GM21390 (cell line): ENCODE results near the gene TBXA2R.

Experiments
- ATAC-seq: cut with Tn5 transposase; IDR thresholded peaks from one replicate; pipeline ENCODE4 v1.9.1; 2021; ENCODE audit not compliant: unreplicated experiment

Gene TBXA2R

DNA sequence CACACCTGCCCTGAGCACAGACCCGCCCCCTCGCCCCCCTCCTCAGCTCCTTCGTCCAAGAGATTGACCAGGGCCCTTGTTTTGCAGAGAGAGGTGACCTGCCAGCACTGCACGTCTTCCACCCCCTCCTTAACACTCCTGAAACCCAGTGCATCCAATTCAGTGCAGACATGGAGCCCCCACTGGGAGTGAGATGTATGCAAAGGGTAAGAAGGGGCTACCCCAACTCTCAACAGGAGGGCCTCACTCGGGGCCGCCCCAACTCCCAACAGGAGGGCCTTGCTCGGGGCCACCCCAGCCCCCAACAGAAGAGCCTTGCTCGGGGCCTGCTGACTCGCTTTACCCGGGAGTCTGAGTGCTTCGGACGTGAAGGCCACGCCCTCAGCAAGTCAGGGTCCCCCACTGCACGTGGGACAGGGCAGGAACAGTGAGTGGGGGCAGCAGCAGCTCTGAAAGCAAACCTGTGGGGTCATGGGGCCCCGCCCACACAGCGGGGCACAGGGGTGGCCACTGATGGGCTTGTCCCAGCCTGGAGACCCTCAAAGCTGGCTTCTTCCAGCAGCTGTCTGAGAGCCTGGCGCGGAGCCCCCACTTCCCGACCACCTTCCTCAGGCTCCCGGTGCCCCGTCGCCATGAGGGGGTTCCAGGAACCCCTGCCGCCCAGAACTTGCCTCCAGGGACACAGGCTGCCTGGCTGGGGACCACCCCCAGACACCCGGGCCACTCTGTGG lies 14.3 kb upstream of the TBXA2R start:
- no peak for ATAC-seq

DNA sequence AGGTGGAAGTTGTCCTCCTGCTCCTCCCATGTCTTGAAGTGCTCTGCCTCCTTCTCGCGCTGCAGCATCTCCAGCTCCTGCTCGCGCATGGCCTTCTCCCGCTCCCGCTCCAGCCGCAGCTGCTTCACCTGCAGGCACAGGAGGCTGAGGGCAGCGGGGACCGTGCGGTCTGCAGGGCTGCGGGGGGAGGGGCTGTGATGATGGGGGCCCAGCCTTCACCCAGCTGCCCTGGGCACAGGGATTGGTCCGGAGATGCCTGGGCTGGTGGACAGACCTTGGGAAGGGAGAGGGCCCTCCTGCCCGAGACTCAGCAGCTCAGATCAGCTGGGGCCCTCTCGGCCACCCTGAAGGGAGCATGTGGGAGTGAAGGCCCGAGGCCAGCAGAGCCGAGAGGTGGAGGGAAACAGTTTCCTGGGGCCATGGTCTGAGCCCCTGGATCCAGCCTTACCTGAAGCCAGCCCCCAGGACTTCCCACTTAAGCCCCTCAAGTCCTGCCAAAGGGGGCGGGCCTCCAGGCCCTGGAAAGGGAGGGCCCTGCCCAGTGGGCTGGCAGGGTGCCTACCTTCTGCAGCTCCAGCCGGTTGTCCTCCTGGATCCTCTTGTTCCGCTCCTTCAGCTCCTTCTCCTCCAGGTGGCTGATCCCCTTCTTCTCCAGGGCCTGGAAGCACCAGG lies 13.6 kb upstream of the TBXA2R start:
- ATAC-seq: no peak

DNA sequence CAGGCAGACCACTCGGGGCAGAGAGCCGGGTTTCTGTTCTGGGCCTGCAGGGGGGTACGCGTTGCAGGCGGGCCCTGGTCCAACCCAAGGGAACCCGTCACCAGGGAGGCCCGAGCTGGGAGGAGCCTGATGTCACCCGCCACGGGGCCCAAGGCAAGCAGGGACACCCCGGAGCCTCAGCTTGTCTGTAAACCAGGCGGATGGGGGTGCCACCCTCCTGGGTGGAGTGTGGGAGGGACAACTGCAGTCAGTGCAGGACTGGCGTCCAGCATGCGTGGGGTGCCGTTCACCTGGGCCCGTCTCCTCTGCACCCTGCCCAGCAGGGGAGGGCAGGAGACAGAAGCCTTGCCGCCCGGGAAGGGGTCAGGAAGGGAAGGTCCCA lies 12.9 kb upstream of the TBXA2R start:
- ATAC-seq: no peak

DNA sequence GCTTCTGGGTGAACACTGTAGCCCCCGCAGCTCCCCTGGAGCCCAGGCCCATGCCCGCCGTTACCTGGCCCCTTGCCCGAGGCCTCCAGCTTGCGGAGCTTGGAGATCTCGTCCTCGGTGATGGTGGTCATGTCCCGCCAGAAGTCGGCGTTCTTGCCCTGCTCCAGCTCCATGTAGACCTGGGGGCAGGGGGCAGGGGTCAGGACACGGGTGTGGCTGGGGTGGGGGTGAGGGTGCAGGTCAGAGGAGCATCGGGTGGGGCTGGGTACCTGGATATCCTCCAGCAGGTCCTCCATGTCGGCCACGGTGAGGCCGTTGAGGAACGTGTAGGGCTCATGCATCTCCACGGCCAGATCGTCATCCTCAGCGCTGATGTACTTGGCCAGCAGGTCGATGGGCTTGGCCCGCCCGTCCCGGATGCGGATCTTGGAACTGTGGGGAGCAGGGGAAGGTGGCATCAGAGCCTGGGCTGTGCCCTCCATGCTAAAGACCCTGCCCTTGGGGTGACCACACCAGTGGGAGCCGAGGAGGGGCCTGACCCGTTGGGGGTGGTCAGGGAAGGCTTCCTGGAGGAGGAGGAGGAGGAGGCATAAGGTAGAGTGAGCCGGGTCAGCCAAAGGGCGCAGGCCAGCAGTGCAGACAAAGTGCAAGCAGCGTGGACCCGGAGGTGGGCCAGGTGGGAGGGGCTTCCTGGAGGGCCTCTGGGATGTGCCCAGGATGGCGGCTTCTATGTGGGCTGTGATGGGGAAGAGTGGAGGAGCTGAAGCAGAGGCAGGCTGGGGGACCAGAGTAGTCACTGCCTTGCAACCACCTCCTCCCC lies 12.3 kb upstream of the TBXA2R start:
- ATAC-seq: no peak

DNA sequence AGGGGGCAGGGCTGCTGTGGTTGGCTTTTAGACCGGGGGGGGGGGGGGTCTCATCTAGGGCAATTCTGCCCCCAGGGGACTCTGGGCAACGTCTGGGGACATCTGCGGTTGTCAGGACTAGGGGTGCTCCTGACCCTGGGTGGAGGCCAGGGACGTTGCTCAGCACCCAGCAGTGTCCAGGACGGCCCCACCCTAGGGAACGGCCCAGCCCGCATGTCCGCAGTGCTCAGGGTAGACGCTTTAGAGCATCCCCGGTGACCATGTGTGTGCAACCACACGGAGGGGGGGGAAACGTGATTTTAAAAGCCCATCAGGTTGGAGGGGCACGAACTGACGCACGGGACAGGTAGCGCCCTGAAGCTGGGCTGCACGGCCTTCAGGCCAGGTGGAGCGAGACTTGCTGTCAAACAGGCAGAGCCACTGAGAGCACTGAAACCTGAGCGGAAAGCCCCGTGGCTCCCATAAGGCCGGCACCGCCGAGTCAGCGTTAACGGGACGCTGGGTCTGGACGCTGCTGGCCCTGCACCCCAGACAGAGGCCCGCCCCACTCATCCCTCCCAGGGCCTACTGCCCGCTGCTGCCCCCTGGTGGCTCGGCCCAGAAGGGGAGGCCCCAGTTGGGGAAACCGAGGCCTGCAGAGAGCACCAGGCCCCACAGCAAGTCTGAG lies 11.6 kb upstream of the TBXA2R start:
- no peak for ATAC-seq

DNA sequence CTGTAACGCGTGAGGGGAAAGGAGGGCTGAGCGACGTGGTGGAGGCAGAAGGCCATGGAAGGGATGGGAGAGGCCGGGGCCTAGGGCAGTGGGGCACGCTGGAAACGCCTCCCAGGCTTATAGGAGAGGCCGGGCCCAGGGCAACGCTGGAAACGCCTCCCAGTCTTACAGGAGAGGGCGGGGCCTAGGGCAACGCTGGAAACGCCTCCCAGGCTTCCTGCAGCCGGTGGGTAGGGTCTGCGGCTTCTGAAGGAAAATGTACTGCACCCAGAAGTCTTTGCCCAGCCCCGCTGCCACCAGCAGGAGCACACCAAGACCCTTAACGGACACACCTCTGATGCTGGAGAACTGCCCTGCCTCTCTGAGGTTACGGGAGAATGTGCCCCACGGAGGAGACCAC lies 10.8 kb upstream of the TBXA2R start:
- ATAC-seq: no peak

DNA sequence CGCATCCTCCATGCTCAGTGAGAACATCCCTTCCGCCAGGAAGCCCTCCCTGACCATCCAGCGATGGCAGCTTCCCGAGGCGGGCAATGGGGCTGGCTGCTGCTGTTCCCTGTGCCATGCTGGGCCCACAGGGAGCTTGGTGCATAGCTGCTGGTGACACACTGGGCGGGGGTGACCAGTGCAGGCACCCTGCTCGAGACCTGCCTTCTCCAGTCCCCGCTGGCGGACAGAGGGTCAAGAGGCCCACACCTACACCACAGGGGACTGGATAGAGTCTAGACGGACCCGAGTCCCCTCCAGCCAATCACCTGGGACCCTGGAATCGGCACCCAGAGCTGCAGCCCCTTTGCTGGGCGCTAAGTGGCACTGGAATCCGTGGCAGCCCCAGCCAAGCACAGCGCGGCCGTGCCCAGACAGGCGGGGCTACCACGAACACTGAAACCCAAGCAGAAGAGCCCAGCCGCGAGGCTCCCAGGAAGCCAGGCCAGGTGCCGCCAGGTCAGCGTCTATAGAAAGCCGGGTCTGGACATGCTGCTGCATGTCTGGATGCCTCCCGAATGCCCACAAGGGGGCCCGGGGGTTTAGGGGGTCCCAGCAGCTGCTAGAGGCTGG lies 9.0 kb upstream of the TBXA2R start:
- no peak for ATAC-seq

DNA sequence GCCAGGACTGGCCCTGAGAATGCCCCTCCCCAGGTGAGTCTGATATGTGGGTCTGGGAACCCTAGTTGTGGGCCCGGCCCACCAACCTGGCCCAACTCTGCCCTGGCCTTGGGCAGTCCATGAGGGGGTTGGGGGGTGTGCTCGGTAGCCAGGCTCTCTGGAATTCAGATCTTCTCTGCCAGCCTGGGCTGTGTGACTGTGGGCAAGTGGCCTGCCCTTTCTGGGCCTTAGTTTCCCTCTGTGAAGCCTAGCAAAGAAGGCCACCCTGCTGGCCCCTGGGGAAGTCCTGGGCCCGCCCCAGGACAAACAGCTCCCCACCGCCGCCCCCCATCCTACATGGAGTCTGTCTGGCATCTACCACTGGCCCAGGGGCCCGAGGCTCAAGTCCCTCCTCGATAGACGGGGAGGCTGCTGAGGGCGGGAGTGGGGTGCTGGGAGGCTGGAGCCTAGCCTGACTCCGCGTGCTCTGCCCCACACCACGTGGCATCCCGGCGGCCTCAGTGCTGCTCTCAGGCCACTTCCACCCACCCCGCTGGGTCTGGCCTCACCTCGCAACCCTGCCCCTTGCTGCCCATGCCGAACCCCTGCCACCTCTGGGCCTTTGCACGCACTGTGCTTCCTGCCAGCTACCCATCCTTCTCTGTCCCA lies 8.3 kb upstream of the TBXA2R start:
- no peak for ATAC-seq

DNA sequence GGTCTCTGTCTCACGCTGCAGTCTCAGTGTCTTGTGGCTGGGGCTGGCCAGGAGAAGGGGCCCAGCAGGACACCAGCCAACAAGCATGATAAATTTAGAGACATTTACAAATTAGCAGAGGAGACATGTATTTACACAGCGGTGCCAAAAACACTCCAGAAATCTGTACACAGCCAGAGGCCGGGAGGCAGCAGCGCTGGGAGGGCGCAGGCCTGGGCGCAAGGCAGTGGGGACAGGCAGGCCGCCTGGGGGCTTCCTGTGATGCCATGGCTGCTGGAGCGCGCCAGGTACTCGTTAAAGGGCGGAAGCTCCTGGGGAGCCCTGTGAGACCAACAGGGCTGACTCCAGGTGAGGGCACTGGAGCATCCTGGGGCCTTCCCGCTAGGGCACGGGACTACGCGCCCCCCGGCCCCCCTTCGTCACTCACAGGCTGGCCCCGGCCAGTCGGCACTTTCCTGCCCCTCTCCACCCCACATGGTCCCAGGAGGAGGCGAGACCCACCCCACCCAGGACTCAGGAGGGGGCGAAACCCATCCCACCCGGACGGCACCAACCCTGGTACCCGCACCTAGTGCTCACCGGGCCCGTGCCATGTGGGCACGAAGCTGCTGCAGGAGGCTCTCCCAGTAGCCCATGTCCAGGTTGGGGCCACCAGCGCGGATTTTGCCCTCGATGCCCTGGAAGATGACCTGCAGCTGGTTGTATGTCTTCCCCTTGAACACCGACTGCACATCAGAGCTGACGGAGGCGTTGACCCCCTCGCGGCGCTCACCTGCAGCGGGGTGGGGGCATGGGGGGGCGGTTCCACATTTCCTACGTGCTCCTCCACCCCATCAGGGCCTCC lies 7.4 kb upstream of the TBXA2R start:
- ATAC-seq: no peak

DNA sequence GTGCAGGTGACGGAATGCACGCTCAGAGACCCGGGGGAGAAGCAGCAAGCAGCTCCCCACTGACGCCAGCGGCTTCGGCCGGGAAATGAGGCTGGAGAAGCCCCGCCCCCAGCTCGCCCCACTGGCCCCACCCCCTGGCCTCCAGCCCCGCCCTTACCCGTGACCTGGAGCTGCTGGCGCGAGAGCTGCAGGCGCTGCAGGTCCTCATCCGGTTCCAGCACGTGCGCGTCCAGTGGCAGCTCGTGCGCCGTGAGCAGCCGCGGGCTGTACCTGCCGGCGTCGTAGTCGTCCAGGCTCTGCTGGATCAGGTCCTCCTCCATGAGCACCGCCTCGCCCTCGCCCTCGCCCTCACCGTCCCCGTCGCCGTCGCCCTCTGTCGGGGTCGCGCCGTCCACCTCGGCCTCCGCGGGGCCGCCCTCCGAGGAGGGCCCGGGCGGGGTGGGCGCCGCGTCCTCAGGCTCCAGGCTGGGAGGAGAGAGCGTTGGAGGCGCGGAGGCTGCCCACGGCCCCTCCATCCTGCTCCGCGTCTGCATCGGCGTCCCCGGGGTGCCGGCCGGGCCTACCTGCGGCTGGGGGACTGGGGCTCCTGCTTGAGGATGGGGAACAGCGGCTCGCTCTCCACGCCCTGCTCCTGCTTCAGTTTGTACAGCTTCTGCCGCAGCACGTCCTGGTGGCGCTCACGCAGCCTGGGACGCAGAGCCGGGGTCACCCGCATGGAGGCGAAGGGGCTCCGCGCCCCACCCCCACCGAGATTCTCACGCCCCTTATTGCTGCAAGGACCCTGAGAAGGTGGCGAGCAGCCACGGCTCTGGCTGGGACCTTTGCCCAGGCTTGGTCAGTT lies 6.4 kb upstream of the TBXA2R start:
- no peak for ATAC-seq

DNA sequence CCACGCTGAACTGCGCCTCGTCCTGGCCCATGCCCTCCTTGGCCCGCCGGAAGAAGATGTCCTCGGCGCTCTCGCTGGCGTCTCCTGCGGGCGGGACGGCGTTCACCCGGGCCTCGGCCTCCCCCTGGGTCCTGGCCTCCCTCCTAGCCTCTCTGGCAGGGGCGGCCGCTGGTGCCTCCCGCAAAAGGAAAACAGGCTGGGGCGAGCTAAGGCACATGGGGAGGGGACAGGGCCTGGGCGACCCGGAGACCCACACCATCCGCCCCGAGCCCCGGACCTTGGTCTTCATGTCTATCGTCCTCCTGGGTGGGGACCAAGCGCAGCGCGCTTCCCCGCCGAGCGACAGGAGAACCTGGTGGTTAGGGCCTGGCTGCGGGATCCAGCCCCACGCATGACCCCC lies 5.7 kb upstream of the TBXA2R start:
- no peak for ATAC-seq

DNA sequence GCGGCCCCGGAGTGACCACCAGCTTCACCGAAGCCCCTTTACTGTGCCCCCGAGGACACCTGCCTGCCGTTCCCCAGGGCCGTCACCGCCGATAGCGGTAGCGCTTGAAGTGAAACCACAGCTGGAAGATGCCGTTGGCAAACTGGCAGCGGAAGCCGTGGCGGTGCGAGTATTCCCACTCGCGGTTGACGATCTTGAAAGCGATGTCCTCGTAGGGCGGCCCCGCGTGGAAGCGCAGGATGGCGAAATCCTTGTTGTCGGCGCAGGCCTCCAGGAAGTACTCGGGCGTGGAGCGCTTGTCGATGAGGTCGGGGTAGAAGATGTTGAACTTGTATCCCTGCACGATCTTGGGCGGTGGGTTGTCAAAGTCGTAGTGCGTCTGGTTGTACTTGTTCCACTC lies 5.2 kb upstream of the TBXA2R start:
- no peak for ATAC-seq

DNA sequence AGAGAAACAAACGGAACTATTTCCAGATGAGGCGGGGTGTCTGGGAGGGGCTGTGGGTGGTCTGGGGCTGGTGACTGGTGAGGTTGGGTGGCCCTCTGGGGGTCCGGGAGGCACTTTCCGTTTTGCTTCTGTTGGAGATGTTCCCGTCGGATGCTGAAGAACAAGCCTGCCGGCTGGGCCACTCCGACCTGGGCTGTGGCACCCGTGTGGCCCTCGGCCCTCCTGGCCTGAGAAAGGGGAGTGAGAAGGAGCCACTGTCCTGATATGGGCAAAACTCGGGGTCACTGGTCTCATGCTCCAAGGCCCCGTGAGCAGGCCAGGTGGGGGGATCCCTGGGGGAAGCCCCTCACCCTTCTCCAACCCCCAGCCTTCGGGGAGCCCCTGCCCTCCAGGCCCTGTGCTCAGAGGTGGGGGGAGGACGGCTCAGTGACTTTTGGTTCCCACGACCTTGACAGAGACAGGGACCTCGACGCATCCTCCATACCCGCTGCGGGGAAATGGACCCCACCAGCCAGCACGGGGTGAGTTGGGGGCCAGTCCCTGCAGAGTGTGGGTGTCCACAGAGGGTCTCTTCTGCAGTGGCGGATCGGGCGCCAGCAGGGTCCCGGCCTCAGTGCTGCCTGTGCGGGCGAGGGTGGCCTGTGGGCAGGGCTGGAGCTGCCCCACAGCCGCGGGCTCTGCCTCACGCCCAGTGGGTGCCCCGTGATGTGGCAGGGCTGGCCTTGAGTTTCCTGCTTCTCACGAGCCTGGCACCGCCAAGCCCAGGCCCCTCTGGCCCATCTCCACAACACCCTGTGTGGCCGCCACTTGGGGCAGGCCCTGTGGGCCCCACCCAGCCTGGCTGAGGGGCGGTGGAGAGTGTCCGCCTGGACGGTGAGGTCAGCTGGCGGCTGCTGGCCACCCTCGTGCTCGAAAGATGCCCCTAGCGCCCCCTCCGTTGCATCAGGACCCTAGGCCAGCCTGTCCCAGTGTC lies 4.4 kb upstream of the TBXA2R start:
- ATAC-seq: no peak

DNA sequence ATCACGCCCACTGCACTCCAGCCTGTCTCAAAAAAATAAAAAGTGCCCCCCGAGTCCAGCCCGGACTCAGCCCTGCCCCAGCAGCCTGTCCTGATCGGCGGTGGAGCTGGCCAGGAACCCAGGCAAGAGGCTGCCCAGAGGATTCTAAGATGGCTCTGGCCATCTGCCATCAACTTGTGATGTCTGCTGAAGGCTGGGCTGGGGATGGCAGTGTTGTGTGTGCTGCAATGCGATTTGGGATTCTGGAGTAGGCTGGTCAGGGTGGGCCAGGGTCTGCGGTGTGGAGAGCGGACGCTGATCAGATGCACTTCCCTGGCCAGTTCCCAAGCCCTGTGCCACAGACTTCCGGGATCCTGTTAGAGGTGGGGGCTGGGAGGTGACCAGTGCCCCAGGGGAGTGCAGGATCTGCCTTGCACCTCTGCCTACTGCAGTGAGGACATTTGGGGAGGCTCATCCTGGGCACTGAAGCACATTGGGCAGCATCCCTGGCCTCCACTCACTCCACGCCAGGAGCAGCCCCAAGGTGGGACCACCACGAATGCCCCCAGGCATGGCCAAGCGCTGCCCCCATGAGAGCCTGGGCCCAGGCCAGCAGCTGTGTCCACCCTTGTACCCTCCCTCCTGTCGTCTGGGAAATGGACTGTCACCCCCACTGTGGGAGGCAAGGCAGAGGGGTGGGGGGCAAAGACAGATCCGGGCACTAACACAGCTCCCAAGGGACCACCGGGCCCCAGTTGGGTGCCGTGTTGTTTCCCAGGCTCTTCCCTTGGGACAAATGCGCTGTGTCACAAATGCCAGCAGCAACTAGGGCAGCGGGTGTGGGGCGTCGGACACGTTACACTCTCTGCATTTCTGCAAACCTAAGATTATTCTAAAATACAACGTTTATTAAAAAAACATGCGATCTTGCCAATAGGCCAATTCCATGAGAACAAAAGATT lies 3.4 kb upstream of the TBXA2R start:
- ATAC-seq: no peak

DNA sequence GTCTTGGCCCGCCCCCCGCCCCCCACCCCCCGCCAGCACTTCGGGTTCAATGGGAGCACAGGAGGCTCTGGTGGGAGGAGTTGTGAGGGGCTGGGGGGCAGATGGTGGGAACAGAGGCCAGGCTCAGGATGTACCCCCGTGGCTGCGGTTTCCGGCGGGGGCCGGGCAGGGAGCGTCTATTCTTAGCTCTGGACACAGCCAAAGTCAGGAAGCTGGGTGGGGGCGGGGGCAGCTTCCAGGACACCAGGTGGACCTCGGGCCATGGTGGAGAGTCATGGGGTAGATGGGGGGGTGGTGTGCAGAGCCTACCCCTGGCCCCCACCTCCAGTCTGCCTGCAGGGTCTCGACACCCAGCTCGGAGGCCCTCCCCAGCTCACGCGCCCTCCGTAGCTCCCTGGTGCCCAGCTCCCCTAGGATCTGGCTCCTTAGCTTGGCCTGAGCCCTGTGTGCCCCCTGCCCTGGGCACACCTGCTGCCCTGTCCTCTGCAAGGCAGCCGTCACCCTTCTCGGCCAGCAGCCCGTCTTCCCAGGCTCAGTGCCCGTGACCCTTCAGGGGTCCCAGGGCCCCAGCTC lies 2.2 kb upstream of the TBXA2R start:
- no peak for ATAC-seq

DNA sequence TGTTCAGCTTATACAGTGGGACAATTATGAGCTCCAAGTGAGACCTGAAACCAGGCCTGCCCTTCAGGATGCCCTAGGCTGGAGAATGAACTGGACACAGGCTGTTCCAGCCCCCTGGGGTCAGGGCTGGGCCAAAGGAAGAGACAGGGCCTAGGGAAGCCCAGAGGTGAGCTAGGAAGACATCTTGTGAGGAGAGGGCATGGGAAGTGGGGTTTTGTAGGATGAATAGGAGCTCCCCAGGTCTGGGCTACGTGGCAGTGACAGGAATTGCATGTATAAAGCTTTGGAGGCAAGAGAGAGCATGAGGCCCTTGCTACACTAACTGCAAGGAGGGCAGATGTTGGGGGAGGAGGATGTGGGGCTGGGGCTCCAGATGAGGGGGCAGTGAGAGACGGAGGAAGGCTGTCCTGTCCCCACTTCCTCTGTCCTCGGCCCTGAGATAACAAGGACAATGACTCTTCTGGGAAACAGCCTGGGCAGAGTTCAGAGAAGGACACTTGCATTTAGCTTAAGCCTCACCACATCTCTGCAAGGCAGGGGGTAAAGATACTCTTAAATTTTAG lies 1.5 kb upstream of the TBXA2R start:
- ATAC-seq: no peak
